ENCODE results near the gene CRYBG3. TPM values are rescaled to one million over a fixed set of nuclear protein-coding genes. Genes with fewer than 3 reads are reported as not detected.
A peak's percentile ranks its signal among the peaks of the same experiment; 100 is the strongest.
"Not testable (repeated sequence)": the region's sequence is repeated elsewhere in the genome, so short reads cannot be mapped to it uniquely, and the experiment has no call there.

Gene CRYBG3
- total and polyA plus RNA-seq, 4 experiments from 2014 or later: 0.83 to 12.3 (median 7.5) TPM

DNA sequence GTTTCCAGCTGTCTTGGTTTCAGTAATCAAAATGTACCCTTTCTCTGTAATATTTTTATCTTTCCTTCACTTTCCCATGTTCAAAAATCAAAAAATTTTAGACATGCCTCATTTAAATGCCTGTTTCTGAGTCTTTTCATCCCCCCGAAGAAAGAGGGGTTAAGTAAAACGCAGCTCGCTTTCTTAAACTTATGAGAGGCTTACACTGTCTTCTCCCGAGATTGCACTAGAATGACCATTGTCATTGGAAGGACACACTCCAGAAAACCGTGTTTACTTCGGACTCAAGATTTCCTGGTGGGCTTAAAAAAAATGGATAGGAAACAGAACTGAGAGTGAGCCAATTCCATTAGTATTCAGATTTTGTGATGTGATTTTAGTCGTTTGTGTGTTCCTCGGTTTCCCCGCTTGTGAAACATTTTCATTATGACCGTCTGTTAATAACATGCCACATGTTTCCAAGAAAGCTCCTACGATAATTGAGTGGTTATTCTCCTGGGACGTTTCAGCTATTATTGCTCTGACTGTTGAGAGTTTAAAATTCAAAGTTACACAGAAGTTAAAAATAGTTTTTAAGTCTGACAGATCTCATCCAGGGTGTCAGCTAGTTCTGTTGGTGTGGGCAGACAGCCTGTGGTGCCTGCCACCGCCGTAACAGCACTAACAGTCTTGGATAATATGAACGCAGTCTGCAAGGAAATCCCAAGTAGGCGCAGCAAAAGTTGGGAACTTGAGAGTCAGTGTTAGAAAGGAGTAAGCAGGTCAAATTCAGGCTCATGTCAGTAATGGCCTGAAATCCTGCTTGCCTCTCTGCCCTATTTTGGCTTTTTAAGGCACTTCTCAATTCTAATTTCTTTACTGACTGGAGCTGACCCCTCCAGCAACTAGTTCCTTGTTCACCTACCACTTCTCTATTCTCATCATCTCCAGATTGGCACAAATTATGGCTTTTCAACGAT is 1.5 kb downstream of the CRYBG3 start:
- H3K4me3 ChIP-seq (ENCODE audit: low read length in 2 of 2): no peak overlapping the region
- peaks cover 21% of the 10 kb centered on the region for H3K4me1 ChIP-seq (ENCODE audit: insufficient read depth, low read length)
- H3K36me3 ChIP-seq (ENCODE audit: insufficient read depth, low read length): no peaks in the 10 kb centered on the region
- Mint-ChIP-seq H3K27me3 (no peaks in the 10 kb centered on the region), H3K9me3 (no peaks in the 10 kb centered on the region), H3K27ac (peak overlapping the region in 6 of 7 donors; percentile 56 to 97 (median 90)), H3K4me3 (peak overlapping the region; percentile 96 to 99 (median 98)), H3K4me1 (peaks cover 24 to 38% (median 27%) of the 10 kb centered on the region in 4 donors), H3K36me3 (peaks cover 0 to 8% of the 10 kb centered on the region in 2 donors)
- no peak overlapping the region for H3K27ac ChIP-seq (ENCODE audit: low read depth, low read length)
- intact Hi-C loops (cut with micrococcal nuclease): no loop called here
- no peak for DNase-seq
- ChIA-PET POLR2A (ENCODE audit: partially characterized antibody) (interaction anchor here (1.9 to 3.5 kb wide), 2 partner anchors 23 to 88 kb away, joined by 5 to 26 read pairs; no protein-coding TSS in a partner anchor), CTCF (ENCODE audit: partially characterized antibody) (interaction anchor here (1.0 to 4.4 kb wide), 4 partner anchors 16 to 199 kb away, joined by 3 to 24 read pairs (median 12); no protein-coding TSS in a partner anchor)
- no peaks in the 10 kb centered on the region for H3K27me3 ChIP-seq (ENCODE audit: insufficient read depth, low read length)
- no peaks in the 10 kb centered on the region for H3K9me3 ChIP-seq (ENCODE audit: control insufficient read depth in 1 of 2, low read length in 2 of 2)

DNA sequence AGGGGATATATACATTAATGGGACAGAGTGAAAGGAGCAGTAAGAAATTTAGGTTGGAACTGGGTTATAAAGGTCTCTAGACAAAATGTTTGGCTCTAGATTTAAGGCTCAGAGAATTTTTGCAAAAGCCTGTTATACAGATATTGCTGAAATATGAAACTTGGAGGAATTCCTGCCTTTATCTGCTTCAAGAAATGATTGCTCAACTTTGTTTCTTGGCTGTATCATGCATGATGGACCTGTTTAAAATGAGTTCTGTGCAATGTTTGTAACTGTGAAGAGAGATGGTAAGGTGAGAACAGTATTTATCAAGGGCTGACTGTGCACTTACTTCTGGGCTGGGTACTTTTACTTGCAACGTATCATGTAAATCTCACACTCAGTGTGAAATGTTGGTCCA is 3.3 kb downstream of the CRYBG3 start:
- CTCF ChIA-PET (ENCODE audit: partially characterized antibody): interaction anchor here (1.2 kb wide), 1 partner anchor 197 kb away, joined by 3 read pairs; no protein-coding TSS in a partner anchor
- H3K27me3 ChIP-seq (ENCODE audit: insufficient read depth, low read length): no peaks in the 10 kb centered on the region
- Mint-ChIP-seq H3K36me3 (peaks cover 0 to 8% of the 10 kb centered on the region in 2 donors), H3K9me3 (no peaks in the 10 kb centered on the region), H3K27me3 (no peaks in the 10 kb centered on the region), H3K4me1 (peaks cover 24 to 45% (median 28%) of the 10 kb centered on the region in 4 donors), H3K4me3 (no peak overlapping the region), H3K27ac (no peak overlapping the region)
- intact Hi-C loops (cut with micrococcal nuclease): no loop called here
- H3K36me3 ChIP-seq (ENCODE audit: insufficient read depth, low read length): no peaks in the 10 kb centered on the region
- DNase-seq: no peak
- POLR2A ChIA-PET (ENCODE audit: partially characterized antibody): no interaction called here
- no peaks in the 10 kb centered on the region for H3K9me3 ChIP-seq (ENCODE audit: control insufficient read depth in 1 of 2, low read length in 2 of 2)
- H3K4me1 ChIP-seq (ENCODE audit: insufficient read depth, low read length): peaks cover 21% of the 10 kb centered on the region
- H3K27ac ChIP-seq (ENCODE audit: low read depth, low read length): no peak overlapping the region
- no peak overlapping the region for H3K4me3 ChIP-seq (ENCODE audit: low read length in 2 of 2)

DNA sequence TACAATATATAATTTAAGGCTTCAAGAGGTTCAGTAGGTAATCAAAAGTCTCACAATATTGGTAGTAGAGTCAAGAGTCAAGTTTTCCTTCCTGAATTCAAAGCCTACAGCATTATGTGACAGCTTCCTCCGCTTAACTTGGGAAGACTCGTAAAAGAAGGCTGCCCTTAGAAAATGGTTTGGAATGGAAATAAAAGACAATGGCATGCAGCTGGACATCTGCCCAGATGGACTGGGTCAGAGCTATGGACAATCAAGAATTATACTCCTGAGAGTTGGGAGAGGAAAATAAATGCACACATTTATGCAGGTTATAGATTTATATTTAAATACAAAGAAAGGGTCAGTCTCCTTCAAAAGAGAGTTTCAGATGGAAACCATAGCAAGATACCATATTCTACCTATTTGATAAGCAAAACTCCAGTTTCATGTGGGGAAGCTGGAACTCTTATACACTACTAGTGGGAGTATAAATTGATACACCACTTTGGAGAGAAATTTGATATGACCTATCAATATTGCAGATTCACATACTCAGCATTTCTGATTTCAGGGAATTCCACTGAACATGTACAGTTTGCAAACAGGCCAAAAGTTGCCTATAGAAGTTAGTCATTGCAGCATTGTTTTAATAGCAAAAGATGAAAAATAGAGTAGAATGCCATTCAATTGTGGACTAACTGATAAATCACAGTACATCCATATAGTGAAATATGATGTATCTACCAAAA is 6.1 kb downstream of the CRYBG3 start:
- Mint-ChIP-seq H3K27ac (no peak overlapping the region), H3K4me1 (peaks cover 7 to 28% (median 19%) of the 10 kb centered on the region in 4 donors), H3K27me3 (no peaks in the 10 kb centered on the region), H3K9me3 (peaks cover 0 to 5% (median 0%) of the 10 kb centered on the region in 8 donors), H3K36me3 (no peaks in the 10 kb centered on the region), H3K4me3 (no peak overlapping the region)
- H3K4me3 ChIP-seq (ENCODE audit: low read length in 2 of 2): no peak overlapping the region
- no peak overlapping the region for H3K27ac ChIP-seq (ENCODE audit: low read depth, low read length)
- DNase-seq: no peak
- no peaks in the 10 kb centered on the region for H3K9me3 ChIP-seq (ENCODE audit: control insufficient read depth in 1 of 2, low read length in 2 of 2)
- H3K4me1 ChIP-seq (ENCODE audit: insufficient read depth, low read length): peaks cover 7% of the 10 kb centered on the region
- ChIA-PET CTCF (ENCODE audit: partially characterized antibody) (interaction anchor here (0.9 kb wide), 1 partner anchor 14 kb away, joined by 3 read pairs; no protein-coding TSS in a partner anchor), POLR2A (ENCODE audit: partially characterized antibody) (no interaction called here)
- no peaks in the 10 kb centered on the region for H3K27me3 ChIP-seq (ENCODE audit: insufficient read depth, low read length)
- intact Hi-C loops (cut with micrococcal nuclease): no loop called here
- H3K36me3 ChIP-seq (ENCODE audit: insufficient read depth, low read length): no peaks in the 10 kb centered on the region

DNA sequence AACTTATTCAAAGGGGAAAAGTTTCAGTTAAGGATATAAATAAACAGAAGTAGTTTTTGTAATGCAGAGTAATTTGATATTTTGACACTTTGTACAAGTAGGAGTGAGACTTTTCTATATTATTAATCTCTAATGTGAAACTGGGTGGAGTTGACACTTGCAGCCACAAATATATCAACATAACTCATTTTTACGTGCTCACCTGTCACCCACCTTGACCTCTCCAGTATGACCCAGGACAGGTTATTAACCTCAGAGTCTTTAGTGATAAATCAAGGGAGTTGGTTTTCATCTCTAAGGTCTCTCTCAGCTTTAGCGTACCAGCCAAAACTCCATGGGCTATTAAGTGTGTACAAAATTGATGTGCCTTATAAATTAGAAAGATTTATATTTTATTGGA is 7.4 kb downstream of the CRYBG3 start:
- H3K4me1 ChIP-seq (ENCODE audit: insufficient read depth, low read length): no peaks in the 10 kb centered on the region
- no peak overlapping the region for H3K27ac ChIP-seq (ENCODE audit: low read depth, low read length)
- H3K4me3 Mint-ChIP-seq: no peak overlapping the region
- H3K9me3 ChIP-seq (ENCODE audit: control insufficient read depth in 1 of 2, low read length in 2 of 2): no peaks in the 10 kb centered on the region
- H3K36me3 ChIP-seq (ENCODE audit: insufficient read depth, low read length): no peaks in the 10 kb centered on the region
- peaks cover 0 to 10% (median 0%) of the 10 kb centered on the region in 8 donors for H3K9me3 Mint-ChIP-seq
- H3K27ac Mint-ChIP-seq: peak overlapping the region in 2 of 7 donors; percentile 17 to 31
- ChIA-PET POLR2A (ENCODE audit: partially characterized antibody) (no interaction called here), CTCF (ENCODE audit: partially characterized antibody) (interaction anchor here (1.1 to 1.2 kb wide), 2 partner anchors 8 to 9 kb away, joined by 3 to 4 read pairs; no protein-coding TSS in a partner anchor)
- intact Hi-C loops (cut with micrococcal nuclease): no loop called here
- H3K4me3 ChIP-seq (ENCODE audit: low read length in 2 of 2): no peak overlapping the region
- no peak for DNase-seq
- H3K27me3 ChIP-seq (ENCODE audit: insufficient read depth, low read length): no peaks in the 10 kb centered on the region
- no peaks in the 10 kb centered on the region for H3K36me3 Mint-ChIP-seq
- H3K4me1 Mint-ChIP-seq: peaks cover 0 to 17% (median 9%) of the 10 kb centered on the region in 4 donors
- no peaks in the 10 kb centered on the region for H3K27me3 Mint-ChIP-seq

DNA sequence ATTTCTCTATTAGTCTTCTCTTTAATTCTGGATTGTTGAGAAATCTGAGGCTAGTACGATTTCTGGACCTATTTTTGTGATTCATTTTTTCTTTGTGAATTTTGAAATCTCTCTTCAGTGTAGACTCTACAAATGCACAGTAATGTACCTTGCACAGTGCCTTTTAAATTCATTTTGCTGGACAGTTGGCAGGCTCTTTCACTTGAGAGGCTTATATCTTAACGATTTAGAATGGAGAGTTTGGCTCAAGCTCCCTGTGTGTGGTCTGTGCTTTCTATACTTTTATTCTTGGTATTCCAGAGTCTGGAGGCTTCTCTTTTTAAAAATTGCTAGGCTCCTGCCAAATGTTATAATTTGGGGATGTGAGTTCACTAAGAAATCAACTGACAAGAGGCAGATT is 8.8 kb downstream of the CRYBG3 start:
- intact Hi-C loops (cut with micrococcal nuclease): no loop called here
- no peak overlapping the region for H3K4me3 Mint-ChIP-seq
- Histone ChIP-seq H3K27ac (ENCODE audit: low read depth, low read length) (no peak overlapping the region), H3K4me3 (ENCODE audit: low read length in 2 of 2) (no peak overlapping the region), H3K9me3 (ENCODE audit: control insufficient read depth in 1 of 2, low read length in 2 of 2) (no peaks in the 10 kb centered on the region), H3K36me3 (ENCODE audit: insufficient read depth, low read length) (no peaks in the 10 kb centered on the region), H3K4me1 (ENCODE audit: insufficient read depth, low read length) (no peaks in the 10 kb centered on the region), H3K27me3 (ENCODE audit: insufficient read depth, low read length) (no peaks in the 10 kb centered on the region)
- peaks cover 0 to 7% (median 3%) of the 10 kb centered on the region in 4 donors for H3K4me1 Mint-ChIP-seq
- CTCF ChIA-PET (ENCODE audit: partially characterized antibody): no interaction called here
- H3K36me3 Mint-ChIP-seq: no peaks in the 10 kb centered on the region
- H3K27me3 Mint-ChIP-seq: no peaks in the 10 kb centered on the region
- peak overlapping the region in 1 of 7 donors; percentile 66 for H3K27ac Mint-ChIP-seq
- no peak for DNase-seq
- H3K9me3 Mint-ChIP-seq: peaks cover 0 to 10% (median 0%) of the 10 kb centered on the region in 8 donors
- POLR2A ChIA-PET (ENCODE audit: partially characterized antibody): no interaction called here

DNA sequence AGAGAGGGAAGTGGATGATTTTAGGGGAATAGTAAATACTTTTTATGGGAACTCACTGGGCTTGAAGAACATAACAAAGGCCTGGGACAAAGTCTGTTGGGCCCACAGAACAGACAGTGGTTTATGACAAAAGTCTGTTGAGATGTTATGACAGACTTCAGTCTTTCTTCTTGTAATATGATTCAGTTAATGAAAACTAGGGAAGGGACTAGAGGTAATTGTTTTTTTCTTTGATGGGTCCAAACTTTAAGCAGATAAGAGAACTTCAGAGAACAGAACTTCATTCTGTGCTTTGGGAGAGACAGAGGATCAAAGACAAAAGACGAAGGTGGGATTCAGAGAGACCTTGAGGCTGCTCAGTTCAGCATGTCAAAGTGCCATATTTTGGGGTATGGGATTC is 9.3 kb downstream of the CRYBG3 start:
- no peaks in the 10 kb centered on the region for H3K36me3 ChIP-seq (ENCODE audit: insufficient read depth, low read length)
- H3K36me3 Mint-ChIP-seq: no peaks in the 10 kb centered on the region
- H3K4me3 Mint-ChIP-seq: no peak overlapping the region
- H3K9me3 ChIP-seq (ENCODE audit: control insufficient read depth in 1 of 2, low read length in 2 of 2): no peaks in the 10 kb centered on the region
- ChIA-PET CTCF (ENCODE audit: partially characterized antibody) (no interaction called here), POLR2A (ENCODE audit: partially characterized antibody) (interaction anchor here (1.4 kb wide), 1 partner anchor 9 kb away, joined by 4 read pairs; the partner anchor contains the start of gene CRYBG3)
- DNase-seq: no peak
- no peak overlapping the region for H3K4me3 ChIP-seq (ENCODE audit: low read length in 2 of 2)
- H3K27me3 Mint-ChIP-seq: no peaks in the 10 kb centered on the region
- intact Hi-C loops (cut with micrococcal nuclease): no loop called here
- no peaks in the 10 kb centered on the region for H3K27me3 ChIP-seq (ENCODE audit: insufficient read depth, low read length)
- H3K9me3 Mint-ChIP-seq: peaks cover 0 to 10% (median 0%) of the 10 kb centered on the region in 8 donors
- H3K4me1 Mint-ChIP-seq: peaks cover 0 to 6% (median 3%) of the 10 kb centered on the region in 4 donors
- H3K4me1 ChIP-seq (ENCODE audit: insufficient read depth, low read length): no peaks in the 10 kb centered on the region
- no peak overlapping the region for H3K27ac ChIP-seq (ENCODE audit: low read depth, low read length)
- peak overlapping the region in 1 of 7 donors; percentile 63 for H3K27ac Mint-ChIP-seq

DNA sequence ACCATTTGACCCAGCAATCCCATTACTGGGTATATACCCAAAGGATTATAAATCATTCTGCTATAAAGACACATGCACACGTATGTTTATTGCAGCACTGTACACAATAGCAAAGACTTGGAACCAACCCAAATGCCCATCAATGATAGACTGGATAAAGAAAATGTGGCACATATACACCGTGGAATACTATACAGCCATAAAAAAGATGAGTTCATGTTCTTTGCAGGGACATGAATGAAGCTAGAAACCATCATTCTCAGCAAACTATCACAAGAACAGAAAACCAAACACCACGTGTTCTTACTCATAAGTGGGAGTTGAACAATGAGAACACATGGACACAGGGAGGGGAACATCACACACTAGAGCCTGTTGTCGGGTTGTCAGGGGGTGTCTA is 11.4 kb downstream of the CRYBG3 start:
- H3K9me3 Mint-ChIP-seq; H3K4me1 ChIP-seq (ENCODE audit: insufficient read depth, low read length); H3K27me3 ChIP-seq (ENCODE audit: insufficient read depth, low read length); H3K27me3 Mint-ChIP-seq; H3K9me3 ChIP-seq (ENCODE audit: control insufficient read depth in 1 of 2, low read length in 2 of 2); intact Hi-C loops (cut with micrococcal nuclease); H3K4me3 Mint-ChIP-seq; H3K4me1 Mint-ChIP-seq; POLR2A ChIA-PET (ENCODE audit: partially characterized antibody); DNase-seq; H3K36me3 ChIP-seq (ENCODE audit: insufficient read depth, low read length); H3K27ac ChIP-seq (ENCODE audit: low read depth, low read length); CTCF ChIA-PET (ENCODE audit: partially characterized antibody); H3K4me3 ChIP-seq (ENCODE audit: low read length in 2 of 2); H3K27ac Mint-ChIP-seq; H3K36me3 Mint-ChIP-seq: not testable (repeated sequence)

Measured in CD4-positive, alpha-beta memory T cell (primary cell).